Fibroblast of lung (primary cell): Measurements from ENCODE around the gene TBX1. TPM values are rescaled to one million over a fixed set of nuclear protein-coding genes. Genes with fewer than 3 reads are reported as not detected.

Source experiments
- DNase-seq, 2 donors: peaks; one replicate each; pipeline versions ENCODE4 v3.0.0 to v3.0.0-alpha.2; 2010; ENCODE audit warnings: low read depth in 2 of 2
- H2AFZ ChIP-seq: 2 replicates; pipeline ENCODE4 v1.5.1; 2012; ENCODE audit warnings: low read length, control low read depth, inconsistent platforms
- H3K27ac ChIP-seq: 2 replicates; pipeline ENCODE4 v1.5.1; 2011; ENCODE audit warnings: low read length, control low read depth; ENCODE audit not compliant: insufficient read depth
- H3K27me3 ChIP-seq: 2 replicates; pipeline ENCODE4 v1.5.1; 2011; ENCODE audit warnings: mild to moderate bottlenecking, low read length; ENCODE audit not compliant: control insufficient read depth, insufficient read depth
- H3K36me3 ChIP-seq: 2 replicates; pipeline ENCODE4 v1.5.1; 2011; ENCODE audit warnings: low read length; ENCODE audit not compliant: control insufficient read depth, insufficient read depth
- H3K4me1 ChIP-seq: 2 replicates; pipeline ENCODE4 v1.5.1; 2011; ENCODE audit warnings: low read length; ENCODE audit not compliant: control insufficient read depth, insufficient read depth; ENCODE audit errors: extremely low read depth
- H3K4me2 ChIP-seq: 2 replicates; pipeline ENCODE4 v1.5.1; 2011; ENCODE audit warnings: low read length, control low read depth; ENCODE audit not compliant: insufficient read depth; ENCODE audit errors: extremely low read depth
- H3K4me3 ChIP-seq, 4 experiments: fragments of 200-600 bp in 1 of 4; sonication (generic) in 1 of 4; replicated peaks in 1 of 4; 2 replicates each; pipeline ENCODE4 v1.5.1; 2011 to 2016; ENCODE audit warnings: low read length in 4 of 4, low read depth in 3 of 4, mild to moderate bottlenecking in 3 of 4, control low read depth in 2 of 4, inconsistent platforms in 1 of 4, mixed read lengths in 1 of 4; ENCODE audit not compliant: insufficient read depth in 1 of 4; ENCODE audit errors: control extremely low read depth in 1 of 4
- H3K79me2 ChIP-seq: 2 replicates; pipeline ENCODE4 v1.5.1; 2012; ENCODE audit warnings: mild to moderate bottlenecking, low read length, inconsistent platforms; ENCODE audit not compliant: control insufficient read depth, insufficient read depth
- H3K9ac ChIP-seq: 2 replicates; pipeline ENCODE4 v1.5.1; 2011; ENCODE audit warnings: mild to moderate bottlenecking, low read length, control low read depth; ENCODE audit not compliant: insufficient read depth
- H3K9me3 ChIP-seq: 2 replicates; pipeline ENCODE4 v1.5.1; 2012; ENCODE audit warnings: low read depth, low read length; ENCODE audit not compliant: control insufficient read depth, insufficient read depth
- H4K20me1 ChIP-seq: 2 replicates; pipeline ENCODE4 v1.5.1; 2011; ENCODE audit warnings: low read length; ENCODE audit not compliant: control insufficient read depth, insufficient read depth; ENCODE audit errors: extremely low read depth
- CTCF ChIP-seq, 2 donors: IDR thresholded peaks in 1 of 2; conservative IDR thresholded peaks in 1 of 2; 1 replicate in 1 of 2; 2 replicates in 1 of 2; pipeline ENCODE4 v1.5.1; 2011 to 2012; ENCODE audit warnings: low read length in 2 of 2, control low read depth in 1 of 2, inconsistent platforms in 1 of 2, low read depth in 1 of 2, mild to moderate bottlenecking in 1 of 2
- EZH2 ChIP-seq: IDR thresholded peaks from 2 replicates; pipeline ENCODE4 v1.5.1; 2012; ENCODE audit warnings: low read length, control low read depth, mild to moderate bottlenecking; ENCODE audit errors: missing control alignments
- polyA plus RNA-seq, 2 donors: library from polyadenylated mRNA; depleted of rRNA in 1 of 2; stranded (reverse) in 1 of 2; unstranded in 1 of 2; fragments of >200 nt; gene quantifications; 2 replicates each; pipeline ENCODE4 v1.2.1, GENCODE V29; 2011 to 2012; ENCODE audit warnings: missing spikeins in 1 of 2
- total RNA-seq: library from RNA; depleted of rRNA; stranded (reverse); fragments of >200 nt; gene quantifications from 2 replicates; pipeline ENCODE4 v1.2.1, GENCODE V29; 2014

The TBX1 gene
- total and polyA plus RNA-seq, 2 donors (not counting 1 experiment from before 2014, with no cell fraction given), result not detected

- Histone ChIP-seq H3K79me2 (no peaks in the 10 kb centered on the region), H3K4me1 (peaks cover 5% of the 10 kb centered on the region), H3K27me3 (no peaks in the 10 kb centered on the region), H3K27ac (no peak overlapping the region), H2AFZ (no peak overlapping the region), H3K36me3 (no peaks in the 10 kb centered on the region), H3K9ac (no peak overlapping the region), H3K4me2 (no peak overlapping the region), H4K20me1 (no peaks in the 10 kb centered on the region), H3K9me3 (no peaks in the 10 kb centered on the region), H3K4me3 (no peak overlapping the region)
- no peak for DNase-seq
- TF ChIP-seq CTCF (conservative IDR thresholded peaks at IDR 0.05 in 1 of 2, IDR thresholded peaks at IDR 0.05 in 1 of 2; ENCODE audit: low read depth in 1 of 2, low read length in 2 of 2) (no peak), EZH2 (no peak)
These were observed 38.3 kb downstream of the TBX1 start for GRCh38 chr22:19798891-19799293.

GRCh38 chr22:19799322-19800190, 39.0 kb downstream of the TBX1 start:
- Histone ChIP-seq H3K4me3 (no peak overlapping the region), H3K27me3 (no peaks in the 10 kb centered on the region), H3K4me1 (peaks cover 5% of the 10 kb centered on the region), H3K36me3 (no peaks in the 10 kb centered on the region), H3K9me3 (no peaks in the 10 kb centered on the region), H3K27ac (no peak overlapping the region), H2AFZ (no peak overlapping the region), H3K79me2 (no peaks in the 10 kb centered on the region), H3K9ac (no peak overlapping the region), H4K20me1 (no peaks in the 10 kb centered on the region), H3K4me2 (peak overlapping the region; percentile 15)
- TF ChIP-seq CTCF (conservative IDR thresholded peaks at IDR 0.05 in 1 of 2, IDR thresholded peaks at IDR 0.05 in 1 of 2; ENCODE audit: low read depth in 1 of 2, low read length in 2 of 2) (no peak), EZH2 (no peak)
- DNase-seq, result peak; percentile 80 to 97

GRCh38 chr22:19800306-19800705, 39.7 kb downstream of the TBX1 start:
- Histone ChIP-seq H3K4me2 (no peak overlapping the region), H3K9me3 (no peaks in the 10 kb centered on the region), H3K27ac (no peak overlapping the region), H4K20me1 (no peaks in the 10 kb centered on the region), H3K4me3 (no peak overlapping the region), H2AFZ (no peak overlapping the region), H3K79me2 (no peaks in the 10 kb centered on the region), H3K9ac (no peak overlapping the region), H3K36me3 (no peaks in the 10 kb centered on the region), H3K4me1 (peaks cover 5% of the 10 kb centered on the region), H3K27me3 (no peaks in the 10 kb centered on the region)
- TF ChIP-seq EZH2 (no peak), CTCF (conservative IDR thresholded peaks at IDR 0.05 in 1 of 2, IDR thresholded peaks at IDR 0.05 in 1 of 2; ENCODE audit: low read depth in 1 of 2, low read length in 2 of 2) (no peak)
- no peak for DNase-seq
